DND-41 (cell line): ENCODE results near the gene NUDT9.

Experiments
- EZH2 ChIP-seq: IDR thresholded peaks from 3 replicates; pipeline ENCODE4 v1.6.1; 2012; ENCODE audit warnings: borderline replicate concordance, low read depth, mild to moderate bottlenecking, moderate library complexity, low read length, inconsistent platforms; ENCODE audit not compliant: severe bottlenecking
- TF ChIP-seq, protein P1 (sequence below): IDR thresholded peaks from 2 replicates; pipeline ENCODE4 v1.5.1; 2012; ENCODE audit warnings: borderline replicate concordance, low read length, moderate library complexity, mild to moderate bottlenecking; ENCODE audit not compliant: poor library complexity, severe bottlenecking; ENCODE audit errors: extremely low read depth

GRCh38 chr4:87481377-87481776 is 59.0 kb downstream of the NUDT9 start:
- TF ChIP-seq, protein P1, sequence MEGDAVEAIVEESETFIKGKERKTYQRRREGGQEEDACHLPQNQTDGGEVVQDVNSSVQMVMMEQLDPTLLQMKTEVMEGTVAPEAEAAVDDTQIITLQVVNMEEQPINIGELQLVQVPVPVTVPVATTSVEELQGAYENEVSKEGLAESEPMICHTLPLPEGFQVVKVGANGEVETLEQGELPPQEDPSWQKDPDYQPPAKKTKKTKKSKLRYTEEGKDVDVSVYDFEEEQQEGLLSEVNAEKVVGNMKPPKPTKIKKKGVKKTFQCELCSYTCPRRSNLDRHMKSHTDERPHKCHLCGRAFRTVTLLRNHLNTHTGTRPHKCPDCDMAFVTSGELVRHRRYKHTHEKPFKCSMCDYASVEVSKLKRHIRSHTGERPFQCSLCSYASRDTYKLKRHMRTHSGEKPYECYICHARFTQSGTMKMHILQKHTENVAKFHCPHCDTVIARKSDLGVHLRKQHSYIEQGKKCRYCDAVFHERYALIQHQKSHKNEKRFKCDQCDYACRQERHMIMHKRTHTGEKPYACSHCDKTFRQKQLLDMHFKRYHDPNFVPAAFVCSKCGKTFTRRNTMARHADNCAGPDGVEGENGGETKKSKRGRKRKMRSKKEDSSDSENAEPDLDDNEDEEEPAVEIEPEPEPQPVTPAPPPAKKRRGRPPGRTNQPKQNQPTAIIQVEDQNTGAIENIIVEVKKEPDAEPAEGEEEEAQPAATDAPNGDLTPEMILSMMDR, result no peak
- TF ChIP-seq EZH2, result no peak
